CD4-positive, alpha-beta T cell treated with Interleukin-4 for 1 hour (primary cell): ENCODE data around the gene MTERF4.

Experiments used
- DNase-seq, 2 donors: peaks; one replicate each; pipeline ENCODE4 v3.0.0-alpha.2; 2020 to 2022

Gene MTERF4, protein sequence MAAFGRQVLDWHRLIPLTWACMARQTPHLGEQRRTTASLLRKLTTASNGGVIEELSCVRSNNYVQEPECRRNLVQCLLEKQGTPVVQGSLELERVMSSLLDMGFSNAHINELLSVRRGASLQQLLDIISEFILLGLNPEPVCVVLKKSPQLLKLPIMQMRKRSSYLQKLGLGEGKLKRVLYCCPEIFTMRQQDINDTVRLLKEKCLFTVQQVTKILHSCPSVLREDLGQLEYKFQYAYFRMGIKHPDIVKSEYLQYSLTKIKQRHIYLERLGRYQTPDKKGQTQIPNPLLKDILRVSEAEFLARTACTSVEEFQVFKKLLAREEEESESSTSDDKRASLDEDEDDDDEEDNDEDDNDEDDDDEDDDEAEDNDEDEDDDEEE

DNA sequence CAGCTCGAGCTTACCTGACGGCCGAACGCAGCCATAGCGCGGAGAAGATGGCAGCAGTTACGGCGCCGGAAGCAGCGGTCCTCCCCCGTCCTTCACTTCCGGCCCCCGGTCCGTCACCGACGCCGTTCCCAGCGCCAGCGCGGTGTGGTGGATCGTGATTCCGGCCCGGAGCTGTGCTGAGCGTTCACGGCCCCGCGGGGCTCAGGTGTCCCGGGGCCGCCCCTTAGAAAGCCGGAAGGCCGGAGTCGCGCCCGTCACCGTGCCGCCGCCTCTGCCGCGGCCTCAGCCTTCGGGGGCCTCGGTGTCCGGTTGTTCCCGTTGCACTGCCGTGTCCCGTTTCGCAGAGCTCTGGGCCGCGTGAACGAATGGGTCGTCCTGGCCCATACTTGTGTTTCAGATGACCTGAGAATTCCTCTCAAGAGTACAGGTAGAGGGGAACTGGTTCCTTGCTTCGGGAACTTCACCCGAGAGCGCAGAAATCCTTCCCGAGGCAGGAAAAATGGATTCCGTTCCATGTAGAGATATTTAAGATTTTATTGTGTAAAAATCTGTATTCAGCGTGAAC lies at the start of gene MTERF4:
Gene MTERF4, minus strand, starts transcription at position 49 of the 565 bp plus-strand sequence. Its CDS starts 14 bp downstream, at position 35.
- peak; percentile 87 to 89 for DNase-seq

GRCh38 chr2:241150660-241151530 lies 48.8 kb upstream of the MTERF4 start:
- DNase-seq: no peak

DNA sequence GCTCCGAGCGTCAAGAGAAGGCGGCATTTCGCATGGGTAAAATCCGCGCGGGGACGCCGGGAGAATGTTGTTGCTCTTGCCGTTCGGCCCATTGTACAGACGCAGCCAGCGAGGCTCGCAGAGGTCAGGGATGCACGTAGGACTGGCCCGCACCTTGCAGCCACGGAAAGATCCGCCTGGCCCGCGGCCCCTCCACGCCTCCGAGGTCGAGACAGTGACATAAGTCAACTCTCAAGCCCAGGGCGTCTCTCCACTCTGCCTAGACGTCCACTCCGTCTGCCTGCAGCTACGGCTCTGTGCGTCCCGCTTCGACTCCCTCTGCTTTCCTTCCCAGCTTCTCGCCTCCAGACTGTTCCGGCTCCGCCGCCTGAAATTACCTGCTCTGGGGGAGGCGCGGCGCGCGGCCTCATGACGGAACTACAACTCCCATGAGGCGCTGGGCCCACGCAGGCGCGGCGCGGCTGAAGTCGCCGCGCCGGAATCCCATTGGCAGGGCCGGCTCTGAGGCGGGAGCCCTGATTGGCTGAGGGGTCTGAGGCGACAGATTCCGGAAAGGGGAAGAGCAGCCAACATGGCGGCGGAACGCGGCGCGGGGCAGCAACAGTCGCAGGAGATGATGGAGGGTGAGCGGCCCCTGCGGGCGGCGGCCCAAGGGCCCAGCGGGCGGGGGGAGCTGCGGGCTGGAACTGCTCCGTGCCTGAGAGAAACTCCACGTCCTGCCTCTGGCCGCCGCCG lies 48.0 kb upstream of the MTERF4 start, which contains the start of gene PPP1R7:
Gene PPP1R7, plus strand, starts transcription at position 543 of the 735 bp plus-strand sequence. Its CDS starts 29 bp downstream, at position 572.
- peak; percentile 97 for DNase-seq

GRCh38 chr2:241149675-241149924 lies 47.5 kb upstream of the MTERF4 start:
- no peak for DNase-seq

DNA sequence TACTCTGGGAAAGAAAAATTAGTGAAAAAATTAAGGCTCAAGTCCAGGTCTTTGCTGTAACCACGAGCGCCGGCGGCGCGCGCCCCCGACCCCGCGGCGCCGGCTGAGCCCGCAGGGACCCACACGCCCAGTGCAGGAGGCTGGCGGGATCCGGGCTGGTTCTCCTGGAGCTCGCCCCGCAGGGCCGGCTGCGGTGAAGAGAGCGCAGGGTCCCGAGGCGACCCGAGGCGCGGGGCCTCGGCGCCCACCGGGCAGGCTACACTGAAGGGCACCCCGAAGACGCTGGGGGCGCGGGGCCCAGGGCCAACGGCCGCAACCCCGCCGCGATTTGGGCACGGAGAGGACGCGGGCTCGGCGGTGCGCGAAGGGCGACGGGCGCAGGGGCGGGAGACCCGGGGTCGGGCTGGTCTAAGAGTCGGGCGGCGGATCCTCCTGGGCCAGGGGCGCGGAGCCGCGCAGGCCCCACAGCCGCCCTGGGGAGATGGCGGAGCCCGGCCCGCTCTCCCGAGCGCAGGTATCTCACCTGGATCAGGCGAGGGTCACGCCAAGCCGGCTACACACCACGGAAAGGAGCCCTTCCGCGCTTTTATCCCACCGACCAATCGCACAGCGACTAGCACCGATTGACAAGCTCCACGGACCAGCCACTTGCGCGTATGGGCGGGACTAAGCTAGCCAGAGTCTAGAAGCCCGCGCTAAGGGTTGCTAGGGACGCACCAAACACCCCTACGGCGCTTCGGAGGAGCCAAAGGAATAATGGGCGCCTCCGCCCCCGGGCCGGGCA lies 47.0 kb upstream of the MTERF4 start, which contains the start of gene PASK:
Gene PASK, minus strand, starts transcription at position 582 of the 784 bp plus-strand sequence. CDS start 6,440 bp downstream, outside the sequence.
- DNase-seq: peak; percentile 94 to 95

DNA sequence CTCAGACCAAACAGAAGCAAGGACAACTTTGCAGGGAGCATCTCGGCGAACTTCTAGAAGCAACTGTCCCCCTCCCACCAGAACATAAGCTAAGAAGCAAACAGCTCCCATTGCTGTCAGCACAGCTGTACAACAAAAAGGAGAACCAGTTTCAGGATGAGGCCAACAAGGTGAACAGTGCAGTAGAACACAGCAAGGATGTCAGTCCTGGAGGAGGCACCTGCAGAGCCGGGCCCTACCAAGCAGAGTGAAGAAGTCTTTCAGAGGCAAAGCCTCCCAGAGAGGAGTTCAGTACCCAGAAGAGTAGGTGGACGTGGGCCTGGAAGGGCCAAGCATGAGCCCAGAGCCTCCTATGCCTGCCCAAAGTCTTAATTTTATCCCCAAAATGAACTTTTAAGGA lies 46.2 kb upstream of the MTERF4 start:
- DNase-seq: no peak

GRCh38 chr2:241147336-241147735 lies 45.2 kb upstream of the MTERF4 start:
- DNase-seq: no peak

DNA sequence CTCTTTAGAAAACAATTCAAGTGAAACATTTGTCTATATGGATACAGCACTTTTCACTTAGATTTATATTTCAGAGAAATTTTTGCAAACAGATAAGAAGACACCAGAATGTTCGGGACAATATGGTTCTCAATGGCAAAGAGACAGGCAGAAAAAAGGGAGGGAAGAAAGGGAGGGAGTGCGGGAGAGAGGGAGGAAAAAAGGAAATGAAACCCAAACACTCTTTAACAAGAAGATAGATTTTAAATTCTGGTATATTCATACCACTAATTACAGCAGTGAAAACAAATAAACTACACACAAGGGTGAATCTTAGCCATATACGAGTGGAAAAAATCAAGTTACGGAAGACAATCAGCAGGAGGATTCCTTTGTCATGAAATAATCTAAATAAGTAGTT lies 44.2 kb upstream of the MTERF4 start:
- no peak for DNase-seq

DNA sequence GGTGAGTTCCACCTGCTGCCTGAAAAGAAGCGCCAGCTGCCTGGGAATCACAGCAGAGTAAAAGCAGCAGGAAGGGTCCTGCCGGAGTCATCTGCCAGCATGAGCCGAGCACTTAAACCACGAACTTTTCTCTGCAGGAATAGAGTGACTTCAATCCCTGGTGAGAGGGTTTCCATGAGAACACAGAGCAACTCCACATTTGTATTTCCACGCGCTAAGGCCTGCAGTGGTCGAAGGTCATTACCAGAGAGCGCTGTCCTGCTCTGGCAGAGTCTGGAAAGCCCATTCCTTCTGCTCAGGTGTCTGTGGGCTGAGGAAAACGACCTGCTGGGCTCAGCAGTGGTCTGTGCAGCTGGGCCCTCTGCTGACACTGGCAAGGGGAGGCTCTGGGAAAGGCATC lies 40.5 kb upstream of the MTERF4 start:
- no peak for DNase-seq

DNA sequence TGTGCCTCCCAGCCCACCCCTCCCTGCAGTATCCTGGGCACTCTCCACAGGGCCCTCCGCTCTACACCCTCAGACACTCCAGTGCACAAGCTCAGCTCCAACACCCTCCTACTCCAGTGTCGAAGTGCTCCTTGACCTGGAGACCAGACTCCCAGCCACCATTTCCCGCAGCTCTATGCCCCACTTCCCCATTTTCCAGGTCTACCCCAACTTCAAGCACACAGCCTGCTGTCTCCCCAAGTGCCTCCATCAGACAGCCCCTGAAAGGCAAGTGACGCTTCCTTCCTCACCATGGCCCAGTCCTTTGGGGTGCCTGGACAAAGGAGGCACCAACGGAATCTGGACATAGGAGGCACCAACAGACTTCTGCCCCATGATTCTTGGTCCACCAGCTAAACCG lies 40.0 kb upstream of the MTERF4 start:
- DNase-seq: no peak

GRCh38 chr2:241141214-241141770 lies 39.2 kb upstream of the MTERF4 start:
- DNase-seq: no peak

- no peak for DNase-seq
Observed at GRCh38 chr2:241140445-241140840, 38.4 kb upstream of the MTERF4 start.

- DNase-seq: no peak
Observed at GRCh38 chr2:241139531-241140444, 37.7 kb upstream of the MTERF4 start.

- no peak for DNase-seq
Observed at GRCh38 chr2:241138471-241138870, 36.4 kb upstream of the MTERF4 start.

DNA sequence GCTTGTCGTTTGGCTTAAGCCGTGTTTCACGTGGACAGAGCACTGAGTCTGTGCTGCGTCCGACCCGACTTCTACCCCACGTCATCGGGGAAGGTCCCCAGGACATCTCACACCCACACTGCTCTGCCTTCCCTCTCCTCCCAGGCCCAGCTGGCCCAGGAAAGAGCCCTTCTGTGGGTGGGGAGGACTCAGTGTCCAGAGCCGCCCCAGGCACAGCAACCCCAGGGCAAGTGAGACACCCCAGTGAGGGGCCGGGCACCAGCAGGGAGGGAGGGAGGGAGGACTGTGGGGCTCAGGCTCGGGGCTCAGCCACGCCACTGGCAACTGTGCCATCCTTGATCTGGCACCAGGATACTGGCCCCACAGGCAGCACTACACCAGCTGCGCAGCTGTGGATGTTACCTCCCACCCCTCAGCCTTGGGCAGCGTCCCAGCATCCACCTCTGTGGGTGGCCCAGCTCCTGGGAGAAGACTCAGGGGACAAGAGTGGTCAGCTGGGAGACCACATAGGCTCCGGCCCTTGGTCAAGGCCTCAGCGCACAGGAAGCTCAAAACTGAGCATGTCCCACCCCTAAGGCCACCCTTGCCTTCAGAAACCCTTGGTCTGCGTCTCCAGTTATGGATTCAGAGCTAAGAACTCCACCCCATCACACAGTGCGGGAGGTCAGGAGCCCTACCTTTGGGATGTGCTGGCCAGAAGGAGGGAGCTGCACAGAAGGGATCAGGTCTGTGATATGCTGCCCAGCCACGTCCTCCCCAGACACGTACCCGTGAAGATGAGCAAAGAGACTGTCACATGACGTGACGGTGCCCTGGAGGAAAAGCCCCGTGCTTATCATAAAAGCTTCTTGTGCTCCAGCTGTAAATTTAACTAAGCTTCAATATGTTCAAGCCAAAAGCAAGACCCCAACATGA lies 35.4 kb upstream of the MTERF4 start:
- no peak for DNase-seq

DNA sequence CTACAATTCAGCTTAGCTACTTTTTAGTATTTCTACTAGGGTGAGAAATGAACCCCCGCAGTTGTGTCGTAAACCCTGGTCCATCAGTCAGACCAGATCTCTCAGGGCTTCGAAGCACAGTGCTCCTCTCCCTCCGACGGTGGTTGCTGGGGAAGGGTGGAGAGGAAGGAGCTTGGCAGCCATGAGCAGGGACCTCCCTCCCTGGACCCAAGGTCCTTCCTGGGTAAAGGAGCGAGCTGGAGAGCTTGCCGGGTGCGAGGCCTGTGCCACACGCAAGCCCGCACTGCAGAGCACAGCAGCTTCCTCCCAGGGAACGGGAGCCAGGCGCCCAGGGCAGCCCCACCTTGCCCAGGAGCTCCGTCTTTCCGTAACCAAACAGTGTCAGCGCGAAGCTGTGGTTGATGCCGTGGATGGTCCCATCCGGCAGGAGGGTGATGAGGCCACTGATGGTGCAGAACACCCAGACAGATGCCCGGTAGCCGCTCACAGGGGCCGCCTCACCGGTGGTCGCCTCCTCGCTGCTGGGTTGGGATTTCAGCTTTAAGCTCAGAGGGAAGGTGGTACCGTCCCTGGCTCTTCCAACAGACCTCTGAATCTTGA lies 34.7 kb upstream of the MTERF4 start:
- DNase-seq: no peak

DNA sequence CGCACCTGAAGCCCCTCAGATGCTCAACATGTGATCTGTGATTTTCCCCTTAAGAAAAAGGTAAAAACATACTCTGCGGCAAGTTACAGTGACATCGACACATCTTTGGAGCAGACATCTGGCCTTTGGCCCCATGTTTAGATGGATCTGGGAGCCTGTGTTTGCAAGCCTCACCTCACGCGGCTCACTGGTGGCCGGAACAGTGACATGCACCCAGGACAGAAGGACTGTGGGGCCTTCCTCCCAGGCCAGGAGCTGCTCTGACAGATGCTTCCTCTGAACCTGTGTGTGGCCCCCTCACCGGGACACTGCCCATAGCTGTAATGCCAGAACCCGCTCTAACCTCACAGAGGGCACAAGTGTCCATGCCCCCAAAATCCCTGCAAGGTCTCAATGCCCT lies 34.1 kb upstream of the MTERF4 start:
- DNase-seq: no peak

GRCh38 chr2:241135737-241136136 lies 33.6 kb upstream of the MTERF4 start:
- no peak for DNase-seq

- DNase-seq: no peak
Observed at GRCh38 chr2:241134711-241135110, 32.6 kb upstream of the MTERF4 start.
